Stimulated activated CD8-positive, alpha-beta memory T cell treated with anti-CD3 and anti-CD28 coated beads, Interleukin-15, amount 100 ng/mL, for 4 hours (primary cell): ENCODE results near the gene SELENOK.

ENCODE experiments used
- DNase-seq, 2 donors: peaks; one replicate each; pipeline ENCODE4 v3.0.0-alpha.2; 2020; ENCODE audit warnings: low read depth in 2 of 2

SELENOK gene

DNA sequence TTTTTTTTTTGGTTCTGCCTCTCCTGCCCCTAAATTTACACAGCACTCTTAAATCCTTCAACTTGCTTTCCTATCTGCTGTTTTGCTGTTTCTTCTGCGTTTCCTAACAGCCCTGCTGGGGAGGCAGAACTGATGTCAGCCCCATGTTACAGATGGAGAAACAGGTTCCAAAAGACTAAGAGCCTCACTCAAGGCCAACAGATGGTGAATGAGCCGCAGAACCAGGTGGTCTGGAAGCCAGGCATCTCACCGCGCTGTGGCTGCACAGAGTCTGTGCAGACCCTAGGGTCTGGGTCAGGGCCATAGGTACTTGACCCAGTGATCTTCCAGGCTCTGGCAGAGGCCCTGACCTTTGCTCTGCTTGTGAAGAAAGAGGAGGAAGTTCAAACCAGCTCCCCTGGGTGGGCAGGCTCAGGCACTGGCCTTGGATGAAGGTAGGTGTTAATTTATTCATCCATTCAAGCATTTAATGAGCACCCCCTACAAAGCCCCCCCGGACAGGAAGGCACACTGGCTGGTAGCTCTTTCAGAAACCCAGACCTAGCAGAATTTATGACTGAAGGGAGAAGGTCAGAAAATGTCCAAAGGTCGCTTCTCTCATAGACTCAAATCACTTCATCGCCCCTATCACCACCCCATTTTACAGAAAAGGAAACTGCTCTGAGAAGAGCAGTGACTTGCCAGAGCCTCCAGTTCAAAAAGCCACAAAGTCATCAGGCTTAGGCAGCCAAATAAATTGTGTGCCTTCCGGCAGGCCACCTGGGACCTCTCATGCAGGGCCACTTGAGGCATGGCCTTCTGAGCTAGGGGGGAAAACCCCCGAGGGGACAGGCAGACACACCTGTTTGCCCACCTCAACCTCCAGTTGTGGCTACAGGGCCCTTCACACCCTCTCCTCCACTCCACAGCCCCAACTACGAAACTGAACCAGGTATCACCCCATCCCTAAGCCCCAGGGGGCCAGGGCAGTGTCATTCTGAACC lies 48.2 kb downstream of the SELENOK start:
- DNase-seq = no peak

DNA sequence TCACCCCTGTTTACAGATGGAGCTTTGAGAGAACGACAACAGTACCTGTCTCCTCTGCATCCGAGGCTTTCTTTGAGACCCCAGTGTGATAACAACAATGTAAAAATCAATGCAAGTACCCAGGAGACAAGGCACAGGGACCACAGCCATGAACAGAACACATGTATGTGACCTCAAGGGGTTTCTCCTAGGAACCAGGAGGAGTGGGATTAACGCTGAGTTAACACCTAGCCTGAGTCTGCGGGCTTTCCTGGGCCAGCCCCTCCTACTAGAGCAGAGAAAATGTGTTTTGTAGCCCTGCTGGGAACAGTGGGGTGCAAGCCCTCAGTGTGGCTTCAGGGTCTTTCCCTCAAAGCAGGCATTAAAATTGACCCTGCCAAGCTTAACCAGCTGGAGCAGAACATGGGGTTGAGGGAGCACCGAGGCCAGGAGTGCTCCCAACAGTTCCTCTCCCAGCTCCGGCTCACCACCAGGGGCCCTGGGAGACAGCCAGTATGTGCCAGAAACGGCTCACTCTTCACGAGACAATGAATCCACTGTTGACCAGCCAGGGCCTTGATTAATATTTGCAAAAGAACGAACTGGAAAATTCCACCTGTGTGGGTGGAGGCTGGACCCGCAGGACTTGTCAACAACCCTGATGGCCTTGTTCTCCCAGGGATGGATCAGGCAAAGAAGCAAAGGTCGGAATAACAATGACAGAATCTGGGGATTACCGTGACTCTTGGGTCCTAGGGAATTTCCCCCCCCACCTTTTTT lies 49.0 kb downstream of the SELENOK start:
- no peak for DNase-seq

DNA sequence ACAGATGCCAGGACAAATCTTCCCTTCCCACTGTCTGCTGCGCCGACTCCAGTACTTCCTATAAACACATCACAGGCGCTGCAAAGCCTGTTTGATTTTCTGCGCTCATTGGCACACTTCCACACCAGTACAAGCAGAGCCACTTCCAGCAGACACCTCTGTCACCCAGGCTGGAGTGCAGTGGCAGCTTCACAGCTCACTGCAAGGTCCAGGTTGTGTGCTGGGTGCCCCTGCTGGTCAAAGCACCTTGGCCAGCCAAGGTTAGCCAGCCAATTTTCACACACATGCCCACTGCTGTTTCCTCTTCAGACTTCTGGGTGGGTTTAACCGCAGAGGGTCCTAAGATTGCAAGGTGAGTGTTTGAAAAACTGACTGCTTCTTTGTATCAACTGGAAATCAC lies 50.4 kb downstream of the SELENOK start:
- no peak for DNase-seq

DNA sequence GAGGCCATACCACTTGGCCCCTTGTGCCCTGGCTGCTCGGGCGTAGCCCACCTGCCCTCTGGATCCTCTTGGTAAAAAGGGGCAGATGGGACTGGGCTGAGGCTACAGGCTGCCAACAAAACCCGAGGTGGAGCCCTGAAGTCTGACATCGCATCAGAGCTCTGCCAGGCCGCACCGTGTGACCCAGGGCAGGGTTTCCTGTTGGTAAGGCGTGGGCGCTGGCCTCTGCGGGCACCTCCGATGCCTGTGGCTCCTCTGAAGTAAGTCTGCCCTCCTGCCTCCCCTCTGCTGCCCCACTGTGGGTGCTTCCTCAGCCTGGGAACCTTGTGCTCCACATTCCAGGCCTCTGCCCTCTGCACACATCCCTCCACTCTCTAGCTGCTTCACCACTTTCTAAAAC lies 54.3 kb downstream of the SELENOK start:
- no peak for DNase-seq

DNA sequence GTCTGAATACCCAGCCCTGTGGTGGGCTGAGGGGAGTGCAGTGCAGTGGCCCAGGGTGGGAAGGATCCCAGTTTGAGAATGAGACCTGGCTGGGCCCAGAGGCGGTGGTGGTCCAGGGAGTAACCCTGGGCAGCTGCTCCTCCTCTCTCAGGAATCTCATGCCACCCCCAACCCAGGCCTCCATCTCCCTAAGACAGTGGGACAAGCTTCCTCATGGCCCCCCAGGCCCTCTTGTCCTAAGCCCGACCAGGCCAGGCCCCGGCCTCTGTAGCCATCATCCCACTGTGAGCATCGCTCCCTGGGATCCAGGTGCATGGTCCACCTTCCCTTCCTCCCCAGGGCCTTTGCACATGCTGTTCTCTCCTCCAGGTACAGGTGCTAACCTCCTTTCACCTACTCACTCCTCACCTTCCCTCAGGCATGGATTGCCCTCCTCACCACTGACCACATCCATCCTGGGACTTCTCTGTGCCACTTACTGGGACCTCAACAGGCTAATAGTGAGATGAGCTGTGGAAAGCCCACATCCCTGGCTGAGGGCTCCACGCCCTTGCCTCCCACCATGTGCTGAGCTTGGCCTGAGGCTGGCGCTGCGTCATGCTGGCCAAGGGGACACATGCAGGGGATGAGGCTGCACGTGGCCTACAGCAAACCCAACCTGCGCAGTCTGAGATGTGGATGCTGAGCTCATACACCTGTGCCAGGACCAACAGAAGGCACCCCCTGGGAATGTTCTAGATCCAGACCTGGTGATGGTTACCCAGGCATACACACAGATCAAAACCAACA lies 55.4 kb downstream of the SELENOK start:
- no peak for DNase-seq

DNA sequence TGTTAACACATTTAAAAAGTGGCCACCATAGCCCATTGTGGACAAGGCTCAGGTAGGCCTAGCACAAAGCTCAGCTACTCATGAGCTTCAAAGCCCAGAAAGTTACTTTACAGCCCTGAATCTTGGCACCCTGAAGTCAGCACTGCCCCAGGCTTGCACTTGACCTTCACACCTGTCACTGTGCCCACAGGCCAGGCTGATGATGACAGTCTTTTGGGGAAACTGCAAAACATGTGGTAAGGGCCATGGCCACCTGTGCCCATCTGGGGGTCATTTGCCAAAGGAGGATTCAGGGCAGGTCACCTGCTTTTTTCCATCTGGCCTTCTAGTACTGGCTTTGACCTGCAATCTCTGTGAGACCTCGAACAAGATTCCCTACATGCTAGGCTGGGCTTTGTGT lies 56.4 kb downstream of the SELENOK start:
- no peak for DNase-seq

DNA sequence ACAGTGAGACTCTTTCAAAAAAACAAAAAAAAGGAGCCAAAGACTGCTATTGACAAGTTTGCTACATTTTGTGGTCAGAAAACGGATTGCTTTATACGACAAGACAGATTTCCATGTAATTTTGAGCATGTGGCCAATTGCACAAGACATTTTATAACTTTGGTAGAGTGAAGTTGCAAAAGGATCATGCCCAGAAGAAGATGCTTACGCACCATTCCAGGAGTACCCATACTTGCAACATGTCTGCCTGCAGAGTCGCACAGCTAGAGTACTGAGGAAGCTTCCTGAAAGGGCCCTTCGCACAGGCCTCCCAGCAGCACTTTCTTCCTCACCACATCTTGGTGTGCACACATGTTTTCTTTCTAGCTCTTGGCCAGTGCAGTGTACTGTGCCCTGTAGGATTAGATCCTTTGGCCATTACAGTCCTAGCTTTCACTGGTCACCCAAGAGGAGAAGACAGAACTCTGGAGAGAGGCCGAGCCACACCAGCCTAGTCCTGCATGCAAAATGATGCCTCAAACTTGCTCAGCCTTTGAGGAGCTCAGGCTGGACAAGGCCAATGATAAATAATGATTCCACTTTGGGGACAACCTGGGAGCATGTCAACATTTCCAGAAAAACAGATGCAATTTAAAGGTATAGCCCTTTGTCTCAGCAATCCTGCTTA lies 57.1 kb downstream of the SELENOK start:
- DNase-seq = no peak
